ENCODE data around the gene SDK1.

Gene SDK1

GRCh38 chr7:4014346-4015050 is 713.4 kb downstream of the SDK1 start:
- TF ChIP-seq CTCF (conservative IDR thresholded peaks at IDR 0.05; ENCODE audit: low read depth), result no peak
- ChIA-PET CTCF (no interaction called here), POLR2A (ENCODE audit: low non-redundant PET) (no interaction called here)
- no peak overlapping the region for H3K27ac ChIP-seq
- no peak for DNase-seq (ENCODE audit: low spot score)

- H3K27ac ChIP-seq, result no peak overlapping the region
- DNase-seq (ENCODE audit: low spot score), result no peak
- CTCF ChIA-PET, result no interaction called here
- POLR2A ChIA-PET (ENCODE audit: low non-redundant PET), result no interaction called here
- TF ChIP-seq CTCF (conservative IDR thresholded peaks at IDR 0.05; ENCODE audit: low read depth), result no peak
Observed at GRCh38 chr7:4015371-4015770, 714.3 kb downstream of the SDK1 start.

GRCh38 chr7:4015996-4016395 is 714.9 kb downstream of the SDK1 start:
- CTCF ChIA-PET, result no interaction called here
- TF ChIP-seq CTCF (conservative IDR thresholded peaks at IDR 0.05; ENCODE audit: low read depth), result no peak

GRCh38 chr7:4017081-4017480 is 716.0 kb downstream of the SDK1 start:
- TF ChIP-seq CTCF (conservative IDR thresholded peaks at IDR 0.05; ENCODE audit: low read depth), result no peak
- CTCF ChIA-PET, result no interaction called here
- no peak overlapping the region for H3K27ac ChIP-seq
- DNase-seq (ENCODE audit: low spot score), result no peak
- POLR2A ChIA-PET (ENCODE audit: low non-redundant PET), result no interaction called here

More at GRCh38 chr7:4015996-4016395, 714.9 kb downstream of the SDK1 start:
- DNase-seq (ENCODE audit: low spot score), result no peak
- no peak overlapping the region for H3K27ac ChIP-seq
- POLR2A ChIA-PET (ENCODE audit: low non-redundant PET), result no interaction called here

- no peak for DNase-seq (ENCODE audit: low spot score)
- ChIA-PET CTCF (no interaction called here), POLR2A (ENCODE audit: low non-redundant PET) (no interaction called here)
- no peak overlapping the region for H3K27ac ChIP-seq
- no peak for TF ChIP-seq CTCF (conservative IDR thresholded peaks at IDR 0.05; ENCODE audit: low read depth)
Observed at GRCh38 chr7:4017785-4018184, 716.7 kb downstream of the SDK1 start.

- TF ChIP-seq CTCF (conservative IDR thresholded peaks at IDR 0.05; ENCODE audit: low read depth), result no peak
- POLR2A ChIA-PET (ENCODE audit: low non-redundant PET), result no interaction called here
- no peak overlapping the region for H3K27ac ChIP-seq
- DNase-seq (ENCODE audit: low spot score), result no peak
- CTCF ChIA-PET, result no interaction called here
Observed at GRCh38 chr7:4018601-4019316, 717.7 kb downstream of the SDK1 start.
